ENCODE data around the gene CCDC107. TPM values are rescaled to one million over a fixed set of nuclear protein-coding genes. Genes with fewer than 3 reads are reported as not detected.

The CCDC107 gene
- total RNA-seq, 1 experiment from 2014 or later = 34.9 TPM

- no peaks in the 10 kb centered on the region for H3F3A ChIP-seq (ENCODE audit: low read length, unreplicated experiment)
- H3K27ac ChIP-seq (ENCODE audit: low read length) = no peak overlapping the region
- POLR2A ChIA-PET (ENCODE audit: unreplicated experiment) = no interaction called here
- no peaks in the 10 kb centered on the region for H3K9me3 ChIP-seq (ENCODE audit: low read length)
- H3K4me1 ChIP-seq (ENCODE audit: insufficient read depth, low read length) = no peaks in the 10 kb centered on the region
- intact Hi-C loops (cut with micrococcal nuclease) = no loop called here
- no peaks in the 10 kb centered on the region for H3K79me2 ChIP-seq (ENCODE audit: low read length)
- BruUV-seq (replicated peaks) = no TSS peak
- H2AFZ ChIP-seq (ENCODE audit: low read length) = no peak overlapping the region
- no peak for DNase-seq
- CTCF ChIA-PET = no interaction called here
- H3K4me3 ChIP-seq (ENCODE audit: low read length) = no peak overlapping the region
- no peak overlapping the region for H3K4me2 ChIP-seq (ENCODE audit: low read length)
- TF ChIP-seq EZH2 (IDR thresholded peaks at IDR 0.05; ENCODE audit: low read length, unreplicated experiment) = no peak
- TF ChIP-seq CTCF (conservative IDR thresholded peaks at IDR 0.05; ENCODE audit: low read depth, low read length) = no peak
- TF ChIP-seq EZH2phosphoT487 (IDR thresholded peaks at IDR 0.05; ENCODE audit: borderline replicate concordance, low read length) = no peak
- no peak overlapping the region for H3K9ac ChIP-seq (ENCODE audit: low read length)
- H4K20me1 ChIP-seq (ENCODE audit: low read length) = no peaks in the 10 kb centered on the region
- no peaks in the 10 kb centered on the region for H3K27me3 ChIP-seq (ENCODE audit: low read length)
- no peak for ATAC-seq
- H3K9me2 ChIP-seq (replicated peaks; ENCODE audit: low read length) = no peaks in the 10 kb centered on the region
- no peaks in the 10 kb centered on the region for H3K36me3 ChIP-seq (ENCODE audit: low read depth, low read length)
Observed at GRCh38 chr9:35612843-35613242, 45.2 kb upstream of the CCDC107 start.

GRCh38 chr9:35615981-35616680, 42.0 kb upstream of the CCDC107 start:
- Histone ChIP-seq H3K4me2 (ENCODE audit: low read length) (no peak overlapping the region), H3K4me1 (ENCODE audit: insufficient read depth, low read length) (no peaks in the 10 kb centered on the region), H3K4me3 (ENCODE audit: low read length) (no peak overlapping the region), H3K27me3 (ENCODE audit: low read length) (no peaks in the 10 kb centered on the region), H3K9me3 (ENCODE audit: low read length) (no peaks in the 10 kb centered on the region), H4K20me1 (ENCODE audit: low read length) (no peaks in the 10 kb centered on the region), H2AFZ (ENCODE audit: low read length) (no peak overlapping the region), H3K36me3 (ENCODE audit: low read depth, low read length) (no peaks in the 10 kb centered on the region), H3K79me2 (ENCODE audit: low read length) (no peaks in the 10 kb centered on the region), H3K9me2 (replicated peaks; ENCODE audit: low read length) (no peaks in the 10 kb centered on the region), H3K9ac (ENCODE audit: low read length) (no peak overlapping the region), H3F3A (ENCODE audit: low read length, unreplicated experiment) (no peaks in the 10 kb centered on the region), H3K27ac (ENCODE audit: low read length) (no peak overlapping the region)
- intact Hi-C loops (cut with micrococcal nuclease) = no loop called here
- BruUV-seq (replicated peaks) = no TSS peak
- DNase-seq (no peak), ATAC-seq (no peak)
- ChIA-PET CTCF (no interaction called here), POLR2A (ENCODE audit: unreplicated experiment) (no interaction called here)
- TF ChIP-seq EZH2 (IDR thresholded peaks at IDR 0.05; ENCODE audit: low read length, unreplicated experiment) (no peak), CTCF (conservative IDR thresholded peaks at IDR 0.05; ENCODE audit: low read depth, low read length) (no peak)

GRCh38 chr9:35616681-35617459, 41.2 kb upstream of the CCDC107 start:
- CTCF ChIA-PET = no interaction called here
- no peak overlapping the region for H3K27ac ChIP-seq (ENCODE audit: low read length)
- DNase-seq (no peak), ATAC-seq (no peak)
- no peaks in the 10 kb centered on the region for H3K79me2 ChIP-seq (ENCODE audit: low read length)
- no peaks in the 10 kb centered on the region for H3K36me3 ChIP-seq (ENCODE audit: low read depth, low read length)
- no TSS peak for BruUV-seq (replicated peaks)
- H3K9ac ChIP-seq (ENCODE audit: low read length) = no peak overlapping the region
- H3F3A ChIP-seq (ENCODE audit: low read length, unreplicated experiment) = no peaks in the 10 kb centered on the region
- H3K4me1 ChIP-seq (ENCODE audit: insufficient read depth, low read length) = no peaks in the 10 kb centered on the region
- no peak overlapping the region for H3K4me2 ChIP-seq (ENCODE audit: low read length)
- no peak overlapping the region for H2AFZ ChIP-seq (ENCODE audit: low read length)
- H3K9me2 ChIP-seq (replicated peaks; ENCODE audit: low read length) = no peaks in the 10 kb centered on the region
- H3K9me3 ChIP-seq (ENCODE audit: low read length) = no peaks in the 10 kb centered on the region
- H4K20me1 ChIP-seq (ENCODE audit: low read length) = no peaks in the 10 kb centered on the region
- no peak overlapping the region for H3K4me3 ChIP-seq (ENCODE audit: low read length)
- no peak for TF ChIP-seq CTCF (conservative IDR thresholded peaks at IDR 0.05; ENCODE audit: low read depth, low read length)
- no peak for TF ChIP-seq EZH2phosphoT487 (IDR thresholded peaks at IDR 0.05; ENCODE audit: borderline replicate concordance, low read length)
- no peak for TF ChIP-seq EZH2 (IDR thresholded peaks at IDR 0.05; ENCODE audit: low read length, unreplicated experiment)
- H3K27me3 ChIP-seq (ENCODE audit: low read length) = no peaks in the 10 kb centered on the region
- intact Hi-C loops (cut with micrococcal nuclease) = no loop called here
- POLR2A ChIA-PET (ENCODE audit: unreplicated experiment) = no interaction called here

All from PC-3 (cell line).